Spleen (tissue), 11 donors: ENCODE data around the gene CASP2. TPM values are rescaled to one million over a fixed set of nuclear protein-coding genes. Genes with fewer than 3 reads are reported as not detected.
A peak's percentile ranks its signal among the peaks of the same experiment; 100 is the strongest.

ENCODE experiments used
- DNase-seq: peaks from one replicate; pipeline ENCODE4 v3.0.0-alpha.2; 2020
- H3K27ac ChIP-seq, 8 donors: fragments of 200-600 bp; sonication (generic) in 7 of 8; 1 replicate in 4 of 8; 2 replicates in 4 of 8; pipeline versions ENCODE4 v1.5.0 to v1.8.0; 2016 to 2021; ENCODE audit warnings: inconsistent platforms in 4 of 8, mild to moderate bottlenecking in 4 of 8, moderate library complexity in 1 of 8
- H3K27me3 ChIP-seq, 7 donors: fragments of 200-600 bp; sonication (generic) in 6 of 7; replicated peaks in 1 of 7; 1 replicate in 4 of 7; 2 replicates in 3 of 7; pipeline versions ENCODE4 v1.5.0 to v1.8.0; 2016 to 2021; ENCODE audit warnings: inconsistent platforms in 3 of 7, mild to moderate bottlenecking in 1 of 7
- H3K36me3 ChIP-seq, 6 donors: fragments of 200-600 bp; sonication (generic) in 5 of 6; 1 replicate in 4 of 6; 2 replicates in 2 of 6; pipeline versions ENCODE4 v1.5.0 to v1.8.0; 2016 to 2021; ENCODE audit warnings: inconsistent platforms in 2 of 6
- H3K4me1 ChIP-seq, 6 donors: fragments of 200-600 bp; sonication (generic) in 5 of 6; 1 replicate in 3 of 6; 2 replicates in 3 of 6; pipeline versions ENCODE4 v1.5.0 to v1.8.0; 2016 to 2021; ENCODE audit warnings: inconsistent platforms in 3 of 6
- H3K4me3 ChIP-seq, 8 donors: fragments of 200-600 bp; sonication (generic) in 7 of 8; 1 replicate in 4 of 8; 2 replicates in 4 of 8; pipeline versions ENCODE4 v1.5.0 to v1.8.0; 2016 to 2021; ENCODE audit warnings: inconsistent platforms in 4 of 8, mild to moderate bottlenecking in 4 of 8, moderate library complexity in 2 of 8
- H3K9me3 ChIP-seq, 8 donors: fragments of 200-600 bp; sonication (generic) in 7 of 8; 1 replicate in 4 of 8; 2 replicates in 4 of 8; pipeline versions ENCODE4 v1.5.0 to v1.8.0; 2016 to 2021; ENCODE audit warnings: inconsistent platforms in 4 of 8
- CTCF ChIP-seq, 11 experiments: fragments of 200-600 bp in 7 of 11; fragments of 450-650 bp in 4 of 11; sonication (generic) in 4 of 11; IDR thresholded peaks in 8 of 11; conservative IDR thresholded peaks in 3 of 11; 1 replicate in 7 of 11; 2 replicates in 4 of 11; pipeline versions ENCODE4 v1.4.0 to v1.8.0; 2016 to 2021; ENCODE audit warnings: antibody characterized with exemption in 11 of 11, inconsistent platforms in 4 of 11, mild to moderate bottlenecking in 1 of 11
- POLR2A ChIP-seq, 3 donors: fragments of 450-650 bp; IDR thresholded peaks; one replicate each; pipeline ENCODE4 v1.5.1; 2017; ENCODE audit warnings: antibody characterized with exemption in 3 of 3, mild to moderate bottlenecking in 1 of 3
- POLR2AphosphoS5 ChIP-seq, 3 donors: sonication (generic); formaldehyde crosslinking; IDR thresholded peaks; one replicate each; pipeline ENCODE4 v1.5.1; 2017; ENCODE audit warnings: antibody characterized with exemption in 3 of 3
- WGBS, 5 donors: extraction: QIAGEN DNeasy Blood & Tissue Kit in 3 of 5; methylation state at CpG; one replicate each; pipeline versions ENCODE4 v1.1.5 to v1.1.7; 2013 to 2018; 5-methylcytosine and 5-hydroxymethylcytosine counted together
- intact Hi-C: fragments of 100-400 bp; cut with DNase I; formaldehyde crosslinking; loops from one replicate; pipeline ENCODE4 v1.15.0; 2023; ENCODE audit warnings: low total_unique reads
- polyA plus RNA-seq, 3 donors: library from polyadenylated mRNA; stranded (reverse); fragments of 200-250 nt; gene quantifications; one replicate each; pipeline ENCODE4 v1.2.1, GENCODE V29; 2013
- total RNA-seq, 7 donors: library from RNA; depleted of rRNA in 3 of 7; stranded (reverse); fragments of >200 nt in 3 of 7; fragmentation: NEBNext Ultra II Directional in 4 of 7; extraction: Animal tissue kit (Norgen Biotek cat#: 25700) in 4 of 7; gene quantifications; one replicate each; pipeline versions ENCODE4 v1.1.0 to v1.2.1, GENCODE V29; 2016 to 2021
- donor health status: healthy with polysubstance abuse.
- donor health status: DM: no; HTN: no; CAD: no; lungs with moderate emphysema.
- donor health status: DM: no; HTN: no; CAD: no.
- donor health status: Bipolar disorder and iron deficiency.
- donor health status: healthy.
- donor health status: DM: no; HTN: no; CAD: no.
- donor health status: DM: yes; HTN: yes; CAD: no.

The CASP2 gene
- total and polyA plus RNA-seq, 10 donors, result 9.9 to 51.0 (median 34.4) TPM

DNA sequence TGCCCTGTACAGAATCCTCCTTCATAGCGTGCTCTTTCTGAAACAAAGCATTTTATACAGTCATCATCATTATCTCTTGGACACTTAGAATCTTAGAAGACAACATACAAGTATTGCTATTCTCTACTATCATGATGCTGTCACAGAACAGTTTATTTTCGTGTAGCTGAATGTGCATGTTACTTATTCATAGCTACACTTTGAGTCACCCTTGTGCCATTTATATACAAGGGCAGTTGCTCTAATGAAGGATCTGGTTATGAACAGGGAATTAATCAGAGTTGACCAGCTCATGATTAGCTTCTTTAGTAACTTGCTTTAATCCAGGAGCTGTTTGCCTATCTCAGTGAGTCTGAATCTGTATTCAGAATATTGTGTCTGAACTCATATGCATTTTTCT is 11.2 kb downstream of the CASP2 start:
- 86 to 94% (median 92%) methylated on average over 2 of the region's 2 CpGs for WGBS, 5 donors
- DNase-seq, result no peak
- Histone ChIP-seq H3K9me3 (no peaks in the 10 kb centered on the region), H3K27me3 (no peaks in the 10 kb centered on the region), H3K4me1 (peaks cover 0 to 63% (median 30%) of the 10 kb centered on the region in 6 donors), H3K27ac (no peak overlapping the region), H3K4me3 (no peak overlapping the region), H3K36me3 (peaks cover 4 to 100% (median 83%) of the 10 kb centered on the region in 6 donors)
- no peak for TF ChIP-seq CTCF (IDR thresholded peaks at IDR 0.05 in 8 of 11, conservative IDR thresholded peaks at IDR 0.05 in 3 of 11)
- no peak for TF ChIP-seq POLR2A (IDR thresholded peaks at IDR 0.05)
- no peak for TF ChIP-seq POLR2AphosphoS5 (IDR thresholded peaks at IDR 0.05)
- intact Hi-C loops, result no loop called here

DNA sequence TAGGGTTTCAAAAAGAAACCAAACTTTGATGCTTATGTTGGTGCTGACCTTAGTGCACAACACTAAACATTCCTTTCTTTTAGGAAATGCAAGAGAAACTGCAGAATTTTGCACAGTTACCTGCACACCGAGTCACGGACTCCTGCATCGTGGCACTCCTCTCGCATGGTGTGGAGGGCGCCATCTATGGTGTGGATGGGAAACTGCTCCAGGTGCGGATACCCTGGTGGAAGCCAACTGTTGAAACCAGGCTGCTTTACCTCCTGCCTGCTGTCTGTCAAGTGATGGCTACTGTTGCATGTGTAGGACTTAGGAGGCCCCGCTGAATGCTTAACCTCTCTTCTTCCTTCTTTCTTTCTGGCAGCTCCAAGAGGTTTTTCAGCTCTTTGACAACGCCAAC is 11.7 kb downstream of the CASP2 start:
- Histone ChIP-seq H3K4me3 (no peak overlapping the region), H3K36me3 (peaks cover 6 to 100% (median 83%) of the 10 kb centered on the region in 6 donors)
- intact Hi-C loops, result loop anchor here (5.0 kb wide), 1 partner anchor 58 kb away; no protein-coding TSS in a partner anchor

GRCh38 chr7:143300959-143301935 is 13.1 kb downstream of the CASP2 start:
- intact Hi-C loops, result loop anchor here (5.0 kb wide), 1 partner anchor 59 kb away; no protein-coding TSS in a partner anchor
- Histone ChIP-seq H3K9me3 (no peaks in the 10 kb centered on the region), H3K27me3 (no peaks in the 10 kb centered on the region), H3K4me1 (peaks cover 0 to 61% (median 23%) of the 10 kb centered on the region in 6 donors), H3K4me3 (peak overlapping the region in 1 of 8 donors; percentile 1), H3K36me3 (peaks cover 6 to 100% (median 85%) of the 10 kb centered on the region in 6 donors), H3K27ac (peak overlapping the region in 6 of 8 donors; percentile 18 to 84 (median 72))
- no peak for DNase-seq
- WGBS, 5 donors, result 43 to 64% (median 52%) methylated on average over 8 of the region's 8 CpGs
- no peak for TF ChIP-seq CTCF (IDR thresholded peaks at IDR 0.05 in 8 of 11, conservative IDR thresholded peaks at IDR 0.05 in 3 of 11)
- no peak for TF ChIP-seq POLR2AphosphoS5 (IDR thresholded peaks at IDR 0.05)
- no peak for TF ChIP-seq POLR2A (IDR thresholded peaks at IDR 0.05)

More for the DNA sequence above, 11.7 kb downstream of the CASP2 start:
- Histone ChIP-seq H3K9me3 (no peaks in the 10 kb centered on the region), H3K27ac (peak overlapping the region in 5 of 8 donors; percentile 11 to 84 (median 75)), H3K27me3 (no peaks in the 10 kb centered on the region), H3K4me1 (peaks cover 0 to 63% (median 30%) of the 10 kb centered on the region in 6 donors)
- DNase-seq, result no peak
- TF ChIP-seq POLR2AphosphoS5 (IDR thresholded peaks at IDR 0.05), result peak in 1 of 3 donors; percentile 6
- peak in 10 of 11 experiments; percentile 21 to 75 (median 60) for TF ChIP-seq CTCF (IDR thresholded peaks at IDR 0.05 in 8 of 11, conservative IDR thresholded peaks at IDR 0.05 in 3 of 11)
- TF ChIP-seq POLR2A (IDR thresholded peaks at IDR 0.05), result no peak
- 65 to 84% (median 77%) methylated on average over 8 of the region's 8 CpGs for WGBS, 5 donors

- H3K9me3 ChIP-seq, result no peaks in the 10 kb centered on the region
- no peak for DNase-seq
- no peak overlapping the region for H3K27ac ChIP-seq
- no peak overlapping the region for H3K4me3 ChIP-seq
- 94 to 98% (median 98%) methylated on average over 10 of the region's 10 CpGs for WGBS, 5 donors
- peaks cover 0 to 50% (median 15%) of the 10 kb centered on the region in 6 donors for H3K4me1 ChIP-seq
- H3K36me3 ChIP-seq, result peaks cover 2 to 100% (median 88%) of the 10 kb centered on the region in 6 donors
- intact Hi-C loops, result loop anchor here (5.0 kb wide), 1 partner anchor 61 kb away; no protein-coding TSS in a partner anchor
- no peaks in the 10 kb centered on the region for H3K27me3 ChIP-seq
- TF ChIP-seq CTCF (IDR thresholded peaks at IDR 0.05 in 8 of 11, conservative IDR thresholded peaks at IDR 0.05 in 3 of 11) (no peak), POLR2AphosphoS5 (IDR thresholded peaks at IDR 0.05) (no peak), POLR2A (IDR thresholded peaks at IDR 0.05) (no peak)
These were observed 15.6 kb downstream of the CASP2 start for GRCh38 chr7:143303733-143304132.
